CD4-positive, alpha-beta memory T cell (primary cell): ENCODE measurements around the gene RNF41. TPM values are rescaled to one million over a fixed set of nuclear protein-coding genes. Genes with fewer than 3 reads are reported as not detected.

Experiments
- CTCF ChIA-PET: fragments of 350-600 bp; sonication (Branson Sonifier 250); formaldehyde crosslinking; loops from one replicate; lab custom pipeline; 2021; ENCODE audit warnings: inconsistent platforms; ENCODE audit not compliant: partially characterized antibody; lab: Charles Lee
- POLR2A ChIA-PET: fragments of 350-600 bp; sonication (Branson Sonifier 250); formaldehyde crosslinking; loops from one replicate; lab custom pipeline; 2021; ENCODE audit not compliant: partially characterized antibody; lab: Charles Lee
- DNase-seq, 5 donors: peaks; one replicate each; pipeline versions ENCODE4 v3.0.0 to v3.0.0-alpha.2; 2020 to 2022; ENCODE audit warnings: mixed read lengths in 1 of 5
- H3K27ac ChIP-seq: one replicate; pipeline ENCODE4 v1.7.0; 2013; ENCODE audit warnings: low read depth, low read length
- H3K27me3 ChIP-seq: 2 replicates; pipeline ENCODE4 v1.7.0; 2013; ENCODE audit warnings: mild to moderate bottlenecking, low read length, moderate library complexity; ENCODE audit not compliant: insufficient read depth
- H3K36me3 ChIP-seq: 2 replicates; pipeline ENCODE4 v1.7.0; 2013; ENCODE audit warnings: mild to moderate bottlenecking, low read length, moderate library complexity; ENCODE audit not compliant: insufficient read depth
- H3K4me1 ChIP-seq: 2 replicates; pipeline ENCODE4 v1.7.0; 2013; ENCODE audit warnings: mild to moderate bottlenecking, low read length, moderate library complexity; ENCODE audit not compliant: insufficient read depth
- H3K4me3 ChIP-seq, 2 donors: one replicate each; pipeline ENCODE4 v1.7.0; 2013; ENCODE audit warnings: low read length in 2 of 2, mild to moderate bottlenecking in 1 of 2
- H3K9me3 ChIP-seq, 2 donors: one replicate each; pipeline ENCODE4 v1.7.0; 2013; ENCODE audit warnings: low read length in 2 of 2, control low read depth in 1 of 2; ENCODE audit not compliant: control insufficient read depth in 1 of 2
- H3K27ac Mint-ChIP-seq, 7 donors: one replicate each; pipeline ENCODE4 v1.8.0; 2020 to 2021; ENCODE audit warnings: mixed read lengths in 7 of 7, mild to moderate bottlenecking in 6 of 7, inconsistent platforms in 3 of 7, moderate library complexity in 3 of 7
- H3K27me3 Mint-ChIP-seq, 2 donors: one replicate each; pipeline ENCODE4 v1.8.0; 2020 to 2021; ENCODE audit warnings: mixed read lengths in 2 of 2
- H3K36me3 Mint-ChIP-seq, 2 donors: one replicate each; pipeline ENCODE4 v1.8.0; 2020 to 2021; ENCODE audit warnings: mixed read lengths in 2 of 2, inconsistent platforms in 1 of 2, mild to moderate bottlenecking in 1 of 2
- H3K4me1 Mint-ChIP-seq, 4 donors: one replicate each; pipeline ENCODE4 v1.8.0; 2020 to 2021; ENCODE audit warnings: mixed read lengths in 4 of 4, mild to moderate bottlenecking in 1 of 4
- H3K4me3 Mint-ChIP-seq, 8 donors: one replicate each; pipeline ENCODE4 v1.8.0; 2020 to 2021; ENCODE audit warnings: mixed read lengths in 8 of 8, mild to moderate bottlenecking in 7 of 8, moderate library complexity in 6 of 8, inconsistent platforms in 3 of 8
- H3K9me3 Mint-ChIP-seq, 8 donors: one replicate each; pipeline ENCODE4 v1.8.0; 2020 to 2021; ENCODE audit warnings: mixed read lengths in 8 of 8, mild to moderate bottlenecking in 5 of 8, inconsistent platforms in 3 of 8, moderate library complexity in 1 of 8
- intact Hi-C: fragments of 100-400 bp; cut with micrococcal nuclease; formaldehyde crosslinking; loops from one replicate; pipeline ENCODE4 v1.15.1; 2023
- polyA plus RNA-seq, 2 donors: library from polyadenylated mRNA; unstranded; fragments of 300-500 nt; fragmentation: Illumina TruSeq; gene quantifications; one replicate each; pipeline ENCODE4 v1.2.3, GENCODE V29; 2021
- total RNA-seq, 2 experiments: library from RNA; stranded (reverse); gene quantifications; one replicate each; pipeline ENCODE4 v1.2.3, GENCODE V29; 2021

RNF41 gene
- total and polyA plus RNA-seq, 4 experiments from 2014 or later, result 33.2 to 46.7 (median 41.5) TPM

DNA sequence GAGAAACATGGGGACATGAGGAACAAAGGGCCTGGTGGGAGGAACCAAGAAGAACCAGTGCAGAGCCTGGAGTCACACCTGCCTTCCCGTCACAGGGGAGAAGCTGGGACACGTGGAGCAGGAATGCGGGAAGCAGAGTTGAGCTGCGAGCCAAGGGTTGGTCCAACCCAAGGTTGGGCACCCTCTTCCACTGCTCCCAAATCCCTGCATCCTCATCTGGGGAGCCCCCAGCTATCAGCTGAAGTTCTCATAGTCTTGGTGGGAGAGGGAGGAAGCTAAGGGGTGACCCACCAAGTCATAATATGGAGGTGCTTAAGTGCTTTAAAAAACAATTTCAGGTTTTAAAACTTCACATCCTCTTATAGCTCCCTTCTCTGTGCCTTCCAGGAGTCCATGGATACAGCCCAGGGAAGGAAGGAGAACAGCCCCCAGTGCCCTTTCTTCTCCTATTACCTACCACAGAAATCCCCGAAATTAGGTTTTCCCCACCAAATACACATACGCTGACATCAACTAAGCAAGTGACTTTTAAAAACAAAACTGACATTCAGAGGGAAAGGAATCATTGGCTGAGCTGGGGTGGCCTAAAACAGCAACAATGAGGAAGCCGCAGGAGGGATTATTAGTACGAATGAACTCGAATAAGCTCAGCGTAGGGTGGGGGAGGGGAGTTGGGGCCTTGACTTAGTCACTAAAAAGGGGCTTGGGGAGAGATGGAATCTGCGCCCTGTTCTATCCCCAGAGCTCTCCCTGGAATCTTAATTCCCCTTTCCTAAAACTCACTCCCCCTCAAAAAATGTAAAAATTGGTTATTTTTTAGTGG is 59.0 kb downstream of the RNF41 start:
- peaks cover 22 to 56% (median 33%) of the 10 kb centered on the region in 4 donors for H3K4me1 Mint-ChIP-seq
- CTCF ChIA-PET, result interaction anchor here (0.7 to 3.2 kb wide), 13 partner anchors 11 to 126 kb away, joined by 3 to 12 read pairs (median 5); partner anchors contain the start of genes ESYT1 and ZC3H10
- Histone ChIP-seq H3K36me3 (peaks cover 56% of the 10 kb centered on the region), H3K27ac (peak overlapping the region; percentile 11), H3K9me3 (no peaks in the 10 kb centered on the region), H3K27me3 (no peaks in the 10 kb centered on the region), H3K4me3 (no peak overlapping the region), H3K4me1 (peaks cover 30% of the 10 kb centered on the region)
- H3K9me3 Mint-ChIP-seq, result no peaks in the 10 kb centered on the region
- H3K4me3 Mint-ChIP-seq, result peak overlapping the region in 1 of 8 donors; percentile 30
- peaks cover 44 to 79% of the 10 kb centered on the region in 2 donors for H3K36me3 Mint-ChIP-seq
- H3K27ac Mint-ChIP-seq, result peak overlapping the region in 5 of 7 donors; percentile 27 to 96 (median 71)
- DNase-seq, result no peak
- no peaks in the 10 kb centered on the region for H3K27me3 Mint-ChIP-seq
- POLR2A ChIA-PET, result interaction anchor here (1.0 to 10.8 kb wide), 12 partner anchors 9 to 305 kb away, joined by 3 to 236 read pairs (median 6); partner anchors contain the start of genes ESYT1, PA2G4, RPL41 and SMARCC2
- intact Hi-C loops, result no loop called here

DNA sequence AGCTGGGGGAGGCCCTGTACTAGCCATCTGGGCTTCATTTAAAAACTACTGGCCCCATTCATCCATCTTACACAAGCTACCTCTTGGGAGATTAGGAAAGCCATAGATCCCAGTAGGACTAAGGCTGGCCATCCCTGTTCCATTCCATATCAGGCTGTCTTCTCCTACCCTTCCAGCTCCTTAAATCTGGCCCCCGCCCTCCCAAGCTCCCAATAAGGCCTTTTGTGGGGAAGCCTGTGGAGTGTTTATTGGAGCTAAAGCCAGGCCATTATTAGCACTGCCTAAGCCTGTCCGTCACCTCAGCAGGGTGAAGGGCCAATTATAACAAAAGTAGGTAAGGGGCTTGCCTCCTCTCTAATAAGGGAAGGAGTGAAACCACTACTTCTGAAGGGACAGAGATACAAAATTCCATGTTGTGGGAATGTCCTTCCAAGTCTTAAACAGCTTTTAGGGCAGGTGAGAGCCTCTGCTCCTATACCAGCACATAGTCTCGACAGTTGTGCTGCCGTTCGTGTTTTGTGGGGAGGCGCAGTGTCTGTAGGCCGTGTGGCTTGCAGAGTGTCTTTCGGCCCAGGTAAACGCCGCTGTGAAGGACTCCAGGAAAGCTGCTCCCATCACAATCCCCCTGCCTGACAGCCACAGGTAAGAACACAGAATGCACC is 59.9 kb downstream of the RNF41 start:
- Histone ChIP-seq H3K27ac (peak overlapping the region; percentile 97), H3K4me3 (no peak overlapping the region), H3K36me3 (peaks cover 52% of the 10 kb centered on the region), H3K27me3 (no peaks in the 10 kb centered on the region), H3K4me1 (peaks cover 37% of the 10 kb centered on the region), H3K9me3 (no peaks in the 10 kb centered on the region)
- Mint-ChIP-seq H3K9me3 (no peaks in the 10 kb centered on the region), H3K27ac (peak overlapping the region; percentile 61 to 100 (median 98)), H3K27me3 (no peaks in the 10 kb centered on the region), H3K4me1 (peaks cover 28 to 63% (median 39%) of the 10 kb centered on the region in 4 donors), H3K36me3 (peaks cover 39 to 77% of the 10 kb centered on the region in 2 donors), H3K4me3 (peak overlapping the region in 6 of 8 donors; percentile 6 to 100 (median 63))
- intact Hi-C loops, result no loop called here
- ChIA-PET POLR2A (interaction anchor here (0.9 to 10.8 kb wide), 13 partner anchors 10 to 306 kb away, joined by 3 to 236 read pairs (median 6); partner anchors contain the start of genes CNPY2, ESYT1, PA2G4 and RAB5B), CTCF (interaction anchor here (0.7 to 3.2 kb wide), 16 partner anchors 10 to 127 kb away, joined by 3 to 12 read pairs (median 5); partner anchors contain the start of genes ESYT1, MYL6B, RPL41 and SMARCC2)
- no peak for DNase-seq

DNA sequence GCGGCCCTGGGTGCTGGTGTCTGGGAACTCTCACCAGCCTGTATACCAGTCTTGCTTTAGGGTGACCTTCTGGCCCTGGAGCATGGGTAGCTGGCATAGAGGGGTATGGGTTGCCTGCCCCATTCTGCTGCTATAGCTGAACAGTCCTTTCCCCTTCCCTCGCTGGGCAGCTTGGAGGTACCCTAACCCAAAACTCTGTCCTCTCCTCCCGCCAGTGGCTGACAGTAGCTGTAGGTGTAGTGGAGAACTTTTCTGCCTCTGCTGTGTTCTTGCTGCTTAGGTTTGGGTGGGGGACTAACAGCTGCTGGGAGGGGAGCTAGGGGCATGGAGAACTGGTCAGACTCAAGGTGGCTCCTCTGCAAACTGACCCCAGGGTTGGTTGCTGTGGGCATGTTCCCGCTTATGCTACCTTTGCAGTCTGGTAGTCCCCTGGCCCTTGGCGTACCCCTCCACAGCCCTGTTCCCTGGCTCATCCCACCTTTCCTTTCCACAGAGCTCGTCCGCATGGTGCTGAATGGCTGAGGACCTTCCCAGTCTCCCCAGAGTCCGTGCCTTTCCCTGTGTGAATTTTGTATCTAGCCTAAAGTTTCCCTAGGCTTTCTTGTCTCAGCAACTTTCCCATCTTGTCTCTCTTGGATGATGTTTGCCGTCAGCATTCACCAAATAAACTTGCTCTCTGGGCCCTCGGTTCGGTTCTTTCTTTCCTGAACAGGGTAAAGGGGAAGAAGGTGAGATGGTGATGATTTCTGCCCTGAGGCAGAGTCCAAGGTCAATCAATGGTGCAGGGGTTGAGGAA is 60.6 kb downstream of the RNF41 start:
- CTCF ChIA-PET, result interaction anchor here (0.7 to 3.2 kb wide), 13 partner anchors 9 to 44 kb away, joined by 3 to 12 read pairs (median 5); partner anchors contain the start of genes ESYT1, MYL6B, RPL41 and SMARCC2
- peak overlapping the region; percentile 96 to 100 (median 99) for H3K27ac Mint-ChIP-seq
- H3K4me1 Mint-ChIP-seq, result peaks cover 28 to 63% (median 39%) of the 10 kb centered on the region in 4 donors
- Histone ChIP-seq H3K36me3 (peaks cover 52% of the 10 kb centered on the region), H3K4me1 (peaks cover 38% of the 10 kb centered on the region), H3K27ac (peak overlapping the region; percentile 97), H3K27me3 (no peaks in the 10 kb centered on the region), H3K9me3 (no peaks in the 10 kb centered on the region), H3K4me3 (peak overlapping the region; percentile 18 to 86)
- DNase-seq, result no peak
- H3K36me3 Mint-ChIP-seq, result peaks cover 39 to 73% of the 10 kb centered on the region in 2 donors
- peak overlapping the region; percentile 93 to 100 (median 97) for H3K4me3 Mint-ChIP-seq
- POLR2A ChIA-PET, result interaction anchor here (0.8 to 10.8 kb wide), 13 partner anchors 10 to 306 kb away, joined by 3 to 236 read pairs (median 6); partner anchors contain the start of genes CNPY2, ESYT1, PA2G4 and RAB5B
- intact Hi-C loops, result no loop called here
- H3K27me3 Mint-ChIP-seq, result no peaks in the 10 kb centered on the region
- no peaks in the 10 kb centered on the region for H3K9me3 Mint-ChIP-seq

DNA sequence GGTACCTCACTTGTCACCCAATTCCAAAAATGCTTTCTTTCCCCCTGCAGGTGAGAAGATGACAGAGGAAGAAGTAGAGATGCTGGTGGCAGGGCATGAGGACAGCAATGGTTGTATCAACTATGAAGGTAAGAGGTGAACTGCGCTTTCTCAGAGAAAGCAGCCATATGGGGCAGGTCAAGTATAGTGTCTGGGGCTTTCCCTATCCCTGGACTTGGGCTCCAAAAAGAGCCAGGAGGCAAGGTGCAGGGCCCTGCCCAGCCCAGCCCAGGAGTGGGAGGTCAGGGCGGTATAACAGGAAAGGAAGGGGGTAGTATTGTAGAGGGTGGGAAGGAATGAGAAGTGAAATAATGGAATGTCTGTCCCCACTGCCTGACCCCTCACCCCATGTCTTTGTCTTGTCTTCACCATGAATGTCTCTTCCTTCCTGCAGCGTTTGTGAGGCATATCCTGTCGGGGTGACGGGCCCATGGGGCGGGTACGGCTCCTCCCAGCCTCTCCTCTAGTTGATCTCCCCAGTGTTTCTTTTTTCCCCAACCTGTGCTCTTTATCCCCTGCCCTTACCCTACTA is 61.4 kb downstream of the RNF41 start:
- Mint-ChIP-seq H3K4me1 (peaks cover 28 to 64% (median 37%) of the 10 kb centered on the region in 4 donors), H3K4me3 (peak overlapping the region; percentile 93 to 100 (median 97))
- POLR2A ChIA-PET, result interaction anchor here (0.6 to 10.8 kb wide), 12 partner anchors 12 to 307 kb away, joined by 3 to 236 read pairs (median 8); partner anchors contain the start of genes ESYT1, PA2G4, RNF41 and RPL41

GRCh38 chr12:56159482-56160192 is 62.1 kb downstream of the RNF41 start:
- DNase-seq, result no peak

More for the DNA sequence above, 61.4 kb downstream of the RNF41 start:
- intact Hi-C loops, result no loop called here
- CTCF ChIA-PET, result interaction anchor here (1.0 to 3.2 kb wide), 11 partner anchors 8 to 44 kb away, joined by 4 to 16 read pairs (median 8); partner anchors contain the start of genes ESYT1, MYL6B, RPL41 and SMARCC2
- peaks cover 45% of the 10 kb centered on the region for H3K36me3 ChIP-seq
- no peaks in the 10 kb centered on the region for H3K27me3 Mint-ChIP-seq
- H3K27me3 ChIP-seq, result no peaks in the 10 kb centered on the region
- H3K27ac ChIP-seq, result peak overlapping the region; percentile 97
- peaks cover 38% of the 10 kb centered on the region for H3K4me1 ChIP-seq
- H3K9me3 ChIP-seq, result no peaks in the 10 kb centered on the region
- peaks cover 34 to 66% of the 10 kb centered on the region in 2 donors for H3K36me3 Mint-ChIP-seq
- peak; percentile 64 to 85 (median 73) for DNase-seq
- H3K27ac Mint-ChIP-seq, result peak overlapping the region; percentile 96 to 100 (median 99)
- H3K9me3 Mint-ChIP-seq, result no peaks in the 10 kb centered on the region
- H3K4me3 ChIP-seq, result peak overlapping the region; percentile 86 to 89

More at GRCh38 chr12:56159482-56160192, 62.1 kb downstream of the RNF41 start:
- Histone ChIP-seq H3K36me3 (peaks cover 41% of the 10 kb centered on the region), H3K4me3 (peak overlapping the region; percentile 86 to 89), H3K27me3 (no peaks in the 10 kb centered on the region), H3K4me1 (peaks cover 38% of the 10 kb centered on the region), H3K27ac (peak overlapping the region; percentile 97), H3K9me3 (no peaks in the 10 kb centered on the region)
- ChIA-PET CTCF (interaction anchor here (0.6 to 2.5 kb wide), 11 partner anchors 17 to 63 kb away, joined by 3 to 16 read pairs (median 4); partner anchors contain the start of genes ESYT1, RNF41, SMARCC2 and ZC3H10), POLR2A (interaction anchor here (0.6 to 10.8 kb wide), 14 partner anchors 9 to 200 kb away, joined by 3 to 236 read pairs (median 6); partner anchors contain the start of genes ESYT1, PA2G4, RNF41 and RPL41)
- Mint-ChIP-seq H3K9me3 (no peaks in the 10 kb centered on the region), H3K36me3 (peaks cover 34 to 62% of the 10 kb centered on the region in 2 donors), H3K4me3 (peak overlapping the region; percentile 93 to 100 (median 97)), H3K27me3 (no peaks in the 10 kb centered on the region), H3K27ac (peak overlapping the region; percentile 96 to 100 (median 99)), H3K4me1 (peaks cover 28 to 65% (median 37%) of the 10 kb centered on the region in 4 donors)
- intact Hi-C loops, result loop anchor here (2.0 kb wide), 1 partner anchor 61 kb away; the partner anchor contains the start of gene RNF41
